ENCODE measurements around the gene MAP1LC3A.

DNA sequence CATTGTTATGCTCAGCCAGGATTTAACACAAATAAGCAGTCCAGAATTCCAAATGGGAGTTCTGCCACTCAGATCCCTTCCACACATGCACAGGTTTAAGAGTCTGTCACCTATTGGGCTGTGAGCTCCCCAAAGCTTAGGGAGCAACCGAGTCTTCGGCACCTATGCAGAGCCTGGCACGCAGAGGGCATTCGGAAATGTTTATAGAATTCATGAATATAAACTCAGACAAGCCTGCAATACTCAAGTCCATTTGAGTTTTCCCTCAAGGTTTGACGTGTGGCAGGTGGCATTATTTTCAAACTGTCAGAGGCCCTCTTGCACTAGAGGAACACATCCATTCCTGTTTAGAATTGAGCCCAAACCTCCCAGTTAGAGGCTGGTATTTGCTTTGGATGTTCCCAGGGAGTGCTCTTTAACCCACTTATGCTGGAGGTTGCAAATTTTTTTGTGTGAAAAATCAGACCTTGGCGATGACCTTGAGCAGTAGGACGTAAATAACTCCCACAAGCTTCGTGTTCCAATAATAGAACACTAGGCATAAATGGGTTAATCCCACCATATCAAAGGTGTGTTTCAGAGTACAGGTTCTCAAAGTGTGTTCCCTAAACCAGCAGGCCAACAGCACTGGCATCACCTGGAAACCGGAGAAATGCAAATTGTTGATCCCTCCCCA is 28.1 kb downstream of the MAP1LC3A start:
- TF ChIP-seq, protein P1, sequence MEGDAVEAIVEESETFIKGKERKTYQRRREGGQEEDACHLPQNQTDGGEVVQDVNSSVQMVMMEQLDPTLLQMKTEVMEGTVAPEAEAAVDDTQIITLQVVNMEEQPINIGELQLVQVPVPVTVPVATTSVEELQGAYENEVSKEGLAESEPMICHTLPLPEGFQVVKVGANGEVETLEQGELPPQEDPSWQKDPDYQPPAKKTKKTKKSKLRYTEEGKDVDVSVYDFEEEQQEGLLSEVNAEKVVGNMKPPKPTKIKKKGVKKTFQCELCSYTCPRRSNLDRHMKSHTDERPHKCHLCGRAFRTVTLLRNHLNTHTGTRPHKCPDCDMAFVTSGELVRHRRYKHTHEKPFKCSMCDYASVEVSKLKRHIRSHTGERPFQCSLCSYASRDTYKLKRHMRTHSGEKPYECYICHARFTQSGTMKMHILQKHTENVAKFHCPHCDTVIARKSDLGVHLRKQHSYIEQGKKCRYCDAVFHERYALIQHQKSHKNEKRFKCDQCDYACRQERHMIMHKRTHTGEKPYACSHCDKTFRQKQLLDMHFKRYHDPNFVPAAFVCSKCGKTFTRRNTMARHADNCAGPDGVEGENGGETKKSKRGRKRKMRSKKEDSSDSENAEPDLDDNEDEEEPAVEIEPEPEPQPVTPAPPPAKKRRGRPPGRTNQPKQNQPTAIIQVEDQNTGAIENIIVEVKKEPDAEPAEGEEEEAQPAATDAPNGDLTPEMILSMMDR (IDR thresholded peaks at IDR 0.05): no peak
- TF ChIP-seq EZH2 (IDR thresholded peaks at IDR 0.05; ENCODE audit: borderline replicate concordance, insufficient read depth, low read depth, low read length, poor library complexity, severe bottlenecking): no peak

Data from B cell (primary cell).